SK-N-SH (cell line): ENCODE data around the gene SMG7. TPM values are rescaled to one million over a fixed set of nuclear protein-coding genes. Genes with fewer than 3 reads are reported as not detected.

Experiments
- CTCF ChIA-PET: fragments of 300-600, 350-600 bp; formaldehyde crosslinking; extraction: SDS; loops from one replicate; lab custom pipeline; 2021; lab: Yijun Ruan, JAX
- POLR2A ChIA-PET: fragments of 350-600 bp; sonication (Branson Sonifier 250); formaldehyde crosslinking; extraction: SDS; loops from one replicate; lab custom pipeline; 2020; ENCODE audit warnings: antibody characterized with exemption, inconsistent platforms; lab: Yijun Ruan, JAX
- DNase-seq: peaks from one replicate; pipeline ENCODE4 v3.0.0; 2012
- H2AFZ ChIP-seq: fragments of 200-600 bp; sonication (generic); 2 replicates; pipeline ENCODE4 v1.8.1; 2016; ENCODE audit warnings: antibody characterized with exemption, mild to moderate bottlenecking, low read depth
- H3F3A ChIP-seq: fragments of 200-600 bp; sonication (generic); replicated peaks from 2 replicates; pipeline ENCODE3; 2016; ENCODE audit warnings: antibody characterized with exemption, mild to moderate bottlenecking; ENCODE audit not compliant: insufficient read depth
- H3K27ac ChIP-seq, 2 experiments: fragments of 200-500 bp in 1 of 2; fragments of 200-600 bp in 1 of 2; sonication (Bioruptor generic) in 1 of 2; sonication (generic), shearing (Covaris generic) in 1 of 2; 2 replicates each; pipeline versions ENCODE4 v1.5.1 to v1.6.1; 2014 to 2016; ENCODE audit warnings: low read depth in 2 of 2, inconsistent platforms in 1 of 2, low read length in 1 of 2, mild to moderate bottlenecking in 1 of 2, mixed read lengths in 1 of 2
- H3K27me3 ChIP-seq: fragments of 200-600 bp; sonication (generic), shearing (Covaris generic); 2 replicates; pipeline ENCODE4 v1.6.1; 2016; ENCODE audit warnings: mixed run types; ENCODE audit not compliant: insufficient read depth
- H3K36me3 ChIP-seq, 2 experiments: fragments of 200-500 bp in 1 of 2; fragments of 200-600 bp in 1 of 2; sonication (Bioruptor generic) in 1 of 2; sonication (generic) in 1 of 2; replicated peaks in 1 of 2; 2 replicates each; pipeline versions ENCODE3 to v1.5.1; 2014 to 2016; ENCODE audit warnings: low read length in 1 of 2, mild to moderate bottlenecking in 1 of 2; ENCODE audit not compliant: insufficient read depth in 2 of 2, control insufficient read depth in 1 of 2
- H3K4me1 ChIP-seq, 2 experiments: fragments of 200-500 bp in 1 of 2; fragments of 200-600 bp in 1 of 2; sonication (Bioruptor generic) in 1 of 2; sonication (generic), shearing (Covaris generic) in 1 of 2; 2 replicates each; pipeline versions ENCODE4 v1.5.1 to v1.6.1; 2014 to 2016; ENCODE audit warnings: low read depth in 1 of 2, low read length in 1 of 2, mixed run types in 1 of 2; ENCODE audit not compliant: insufficient read depth in 2 of 2, control insufficient read depth in 1 of 2
- H3K4me2 ChIP-seq: fragments of 200-600 bp; sonication (generic), shearing (Covaris generic); 2 replicates; pipeline ENCODE4 v1.6.1; 2017; ENCODE audit warnings: mixed run types
- H3K4me3 ChIP-seq, 2 experiments: fragments of 200-500 bp in 1 of 2; fragments of 200-600 bp in 1 of 2; sonication (Bioruptor generic) in 1 of 2; sonication (generic), shearing (Covaris generic) in 1 of 2; 2 replicates each; pipeline versions ENCODE4 v1.5.1 to v1.8.1; 2014 to 2016; ENCODE audit warnings: low read depth in 2 of 2, inconsistent platforms in 1 of 2, low read length in 1 of 2, mild to moderate bottlenecking in 1 of 2, mixed read lengths in 1 of 2, moderate library complexity in 1 of 2
- H3K79me2 ChIP-seq: fragments of 200-600 bp; sonication (generic); 2 replicates; pipeline ENCODE4 v1.8.1; 2017; ENCODE audit warnings: mild to moderate bottlenecking; ENCODE audit not compliant: insufficient read depth
- H3K9ac ChIP-seq: fragments of 200-600 bp; sonication (generic); 2 replicates; pipeline ENCODE4 v1.6.1; 2017; ENCODE audit warnings: mixed run types
- H3K9me2 ChIP-seq: fragments of 200-600 bp; sonication (generic); 2 replicates; pipeline ENCODE4 v1.6.1; 2017; ENCODE audit warnings: mixed run types
- H3K9me3 ChIP-seq: fragments of 200-600 bp; sonication (generic); 2 replicates; pipeline ENCODE4 v1.6.1; 2017; ENCODE audit warnings: mixed run types, mild to moderate bottlenecking, moderate library complexity
- H4K20me1 ChIP-seq: fragments of 200-600 bp; sonication (generic); 2 replicates; pipeline ENCODE4 v1.6.1; 2017; ENCODE audit warnings: mild to moderate bottlenecking, mixed run types; ENCODE audit not compliant: insufficient read depth
- EP300 ChIP-seq, 2 experiments: IDR thresholded peaks; 2 replicates each; pipeline versions ENCODE4 v1.4.0 to v1.6.1; 2012; ENCODE audit warnings: borderline replicate concordance in 1 of 2, low read depth in 1 of 2, low read length in 1 of 2
- FOXJ3 ChIP-seq: sonication (generic); formaldehyde crosslinking; IDR thresholded peaks from 2 replicates; pipeline ENCODE4 v1.5.1; 2020; ENCODE audit warnings: mild to moderate bottlenecking, missing genetic modification reagents
- GATA2 ChIP-seq: sonication (generic); formaldehyde crosslinking; IDR thresholded peaks from 2 replicates; pipeline ENCODE4 v1.5.0; 2020; ENCODE audit warnings: mild to moderate bottlenecking, missing genetic modification reagents
- JUND ChIP-seq: IDR thresholded peaks from 2 replicates; pipeline ENCODE4 v1.4.0; 2012
- MXI1 ChIP-seq: IDR thresholded peaks from 2 replicates; pipeline ENCODE4 v1.6.1; 2012; ENCODE audit warnings: mild to moderate bottlenecking, low read depth, low read length, improper control_type of control experiment
- NRF1 ChIP-seq: IDR thresholded peaks from 2 replicates; pipeline ENCODE4 v1.6.1; 2012; ENCODE audit warnings: low read depth, mild to moderate bottlenecking, low read length
- RCOR1 ChIP-seq: fragments of 150-350 bp; IDR thresholded peaks from 2 replicates; pipeline ENCODE4 v1.6.1; 2017; ENCODE audit warnings: antibody characterized with exemption, low read length
- SMC3 ChIP-seq: IDR thresholded peaks from 2 replicates; pipeline ENCODE4 v1.6.1; 2012; ENCODE audit warnings: low read depth, low read length, improper control_type of control experiment
- TEAD4 ChIP-seq: IDR thresholded peaks from 2 replicates; pipeline ENCODE4 v1.4.0; 2012; ENCODE audit warnings: mild to moderate bottlenecking, borderline replicate concordance; ENCODE audit not compliant: insufficient read depth
- YY1 ChIP-seq: IDR thresholded peaks from 2 replicates; pipeline ENCODE4 v1.4.0; 2012; ENCODE audit warnings: low read depth, mild to moderate bottlenecking
- WGBS: methylation state at CpG from one replicate; pipeline ENCODE4 v1.1.6; 2017; ENCODE audit warnings: low lambda C conversion rate; 5-methylcytosine and 5-hydroxymethylcytosine counted together
- polyA plus RNA-seq, 3 experiments: library from polyadenylated mRNA; depleted of rRNA; stranded (reverse); fragments of >200 nt; gene quantifications; 2 replicates each; pipeline ENCODE4 v1.2.3, GENCODE V29; 2012
- TF ChIP-seq, protein P1 (sequence below): IDR thresholded peaks from 2 replicates; pipeline ENCODE4 v1.6.1; 2012; ENCODE audit warnings: mild to moderate bottlenecking, low read depth, low read length, moderate library complexity
- TF ChIP-seq, protein P2 (sequence below): fragments of 150-350 bp; IDR thresholded peaks from 2 replicates; pipeline ENCODE4 v1.6.1; 2016; ENCODE audit warnings: mild to moderate bottlenecking, low read depth, low read length
- TF ChIP-seq, protein P3 (sequence below): IDR thresholded peaks from 2 replicates; pipeline ENCODE4 v1.4.0; 2012; ENCODE audit warnings: low read depth, borderline replicate concordance

Gene SMG7
- polyA plus RNA-seq, 1 of the 3 experiments (the other 2 are of a cell fraction), result 19.8 TPM

DNA sequence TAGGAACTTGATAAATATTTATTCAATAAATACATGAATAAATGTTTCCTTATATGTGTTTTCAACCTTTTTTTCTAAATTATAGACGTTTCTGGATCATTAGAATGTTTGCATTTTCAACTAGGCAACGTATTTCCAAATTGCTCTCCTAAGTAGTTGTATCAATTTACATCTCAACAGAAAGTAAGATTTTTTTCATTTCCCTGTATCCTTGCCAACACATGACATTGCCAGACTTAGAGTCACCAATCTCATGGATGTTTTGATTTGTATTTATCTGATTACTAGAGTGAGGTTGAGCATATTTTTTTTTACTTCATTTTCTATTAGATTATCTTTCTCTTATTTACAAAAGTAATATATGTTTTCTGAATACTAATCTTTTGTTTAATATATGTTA, 22.2 kb upstream of the SMG7 start (continued):
- no peak for TF ChIP-seq MXI1
- TF ChIP-seq, protein P1, sequence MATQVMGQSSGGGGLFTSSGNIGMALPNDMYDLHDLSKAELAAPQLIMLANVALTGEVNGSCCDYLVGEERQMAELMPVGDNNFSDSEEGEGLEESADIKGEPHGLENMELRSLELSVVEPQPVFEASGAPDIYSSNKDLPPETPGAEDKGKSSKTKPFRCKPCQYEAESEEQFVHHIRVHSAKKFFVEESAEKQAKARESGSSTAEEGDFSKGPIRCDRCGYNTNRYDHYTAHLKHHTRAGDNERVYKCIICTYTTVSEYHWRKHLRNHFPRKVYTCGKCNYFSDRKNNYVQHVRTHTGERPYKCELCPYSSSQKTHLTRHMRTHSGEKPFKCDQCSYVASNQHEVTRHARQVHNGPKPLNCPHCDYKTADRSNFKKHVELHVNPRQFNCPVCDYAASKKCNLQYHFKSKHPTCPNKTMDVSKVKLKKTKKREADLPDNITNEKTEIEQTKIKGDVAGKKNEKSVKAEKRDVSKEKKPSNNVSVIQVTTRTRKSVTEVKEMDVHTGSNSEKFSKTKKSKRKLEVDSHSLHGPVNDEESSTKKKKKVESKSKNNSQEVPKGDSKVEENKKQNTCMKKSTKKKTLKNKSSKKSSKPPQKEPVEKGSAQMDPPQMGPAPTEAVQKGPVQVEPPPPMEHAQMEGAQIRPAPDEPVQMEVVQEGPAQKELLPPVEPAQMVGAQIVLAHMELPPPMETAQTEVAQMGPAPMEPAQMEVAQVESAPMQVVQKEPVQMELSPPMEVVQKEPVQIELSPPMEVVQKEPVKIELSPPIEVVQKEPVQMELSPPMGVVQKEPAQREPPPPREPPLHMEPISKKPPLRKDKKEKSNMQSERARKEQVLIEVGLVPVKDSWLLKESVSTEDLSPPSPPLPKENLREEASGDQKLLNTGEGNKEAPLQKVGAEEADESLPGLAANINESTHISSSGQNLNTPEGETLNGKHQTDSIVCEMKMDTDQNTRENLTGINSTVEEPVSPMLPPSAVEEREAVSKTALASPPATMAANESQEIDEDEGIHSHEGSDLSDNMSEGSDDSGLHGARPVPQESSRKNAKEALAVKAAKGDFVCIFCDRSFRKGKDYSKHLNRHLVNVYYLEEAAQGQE, result no peak
- TF ChIP-seq RCOR1, result no peak

DNA sequence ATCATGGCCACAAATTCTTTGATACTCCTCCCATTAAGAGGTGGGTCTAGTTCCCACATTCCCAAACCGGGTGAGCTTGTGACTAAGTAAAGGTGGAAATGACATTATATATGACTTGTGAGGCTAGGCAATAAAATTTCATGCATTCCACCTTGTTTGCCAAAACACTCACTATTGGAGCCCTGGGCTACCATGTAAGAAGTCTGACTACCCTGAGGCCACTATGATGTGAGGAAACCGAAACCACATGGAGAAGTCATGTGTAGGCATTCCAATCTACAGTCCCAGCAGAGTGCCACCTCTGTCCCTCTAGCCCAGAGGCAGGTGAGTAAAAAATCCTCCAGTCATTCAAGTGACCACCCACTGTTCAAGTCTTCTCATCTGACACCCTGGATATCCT, 17.9 kb upstream of the SMG7 start:
- WGBS, result 52% methylated on average over 2 of the region's 2 CpGs
- TF ChIP-seq GATA2 (CRISPR knock-in tag), result no peak
- no peak for TF ChIP-seq JUND
- no peak for TF ChIP-seq RCOR1
- no peak for TF ChIP-seq MXI1
- no peak for TF ChIP-seq EP300 (IDR thresholded peaks at IDR 0.05; ENCODE audit: borderline replicate concordance in 1 of 2, low read depth in 1 of 2, low read length in 1 of 2)
- TF ChIP-seq, protein P2, sequence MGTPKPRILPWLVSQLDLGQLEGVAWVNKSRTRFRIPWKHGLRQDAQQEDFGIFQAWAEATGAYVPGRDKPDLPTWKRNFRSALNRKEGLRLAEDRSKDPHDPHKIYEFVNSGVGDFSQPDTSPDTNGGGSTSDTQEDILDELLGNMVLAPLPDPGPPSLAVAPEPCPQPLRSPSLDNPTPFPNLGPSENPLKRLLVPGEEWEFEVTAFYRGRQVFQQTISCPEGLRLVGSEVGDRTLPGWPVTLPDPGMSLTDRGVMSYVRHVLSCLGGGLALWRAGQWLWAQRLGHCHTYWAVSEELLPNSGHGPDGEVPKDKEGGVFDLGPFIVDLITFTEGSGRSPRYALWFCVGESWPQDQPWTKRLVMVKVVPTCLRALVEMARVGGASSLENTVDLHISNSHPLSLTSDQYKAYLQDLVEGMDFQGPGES, result no peak
- TF ChIP-seq YY1, result no peak
- Histone ChIP-seq H4K20me1 (no peaks in the 10 kb centered on the region), H3K79me2 (no peaks in the 10 kb centered on the region), H3K4me2 (no peak overlapping the region), H3K4me3 (no peak overlapping the region), H3K27me3 (no peaks in the 10 kb centered on the region), H3K27ac (no peak overlapping the region), H3K9me2 (no peaks in the 10 kb centered on the region), H3K4me1 (no peaks in the 10 kb centered on the region; a peak in 1 of 4 replicates), H3K36me3 (no peaks in the 10 kb centered on the region), H3K9ac (no peak overlapping the region), H2AFZ (no peak overlapping the region), H3K9me3 (no peaks in the 10 kb centered on the region), H3F3A (no peaks in the 10 kb centered on the region)
- ChIA-PET POLR2A (no interaction called here), CTCF (no interaction called here)
- DNase-seq, result no peak

DNA sequence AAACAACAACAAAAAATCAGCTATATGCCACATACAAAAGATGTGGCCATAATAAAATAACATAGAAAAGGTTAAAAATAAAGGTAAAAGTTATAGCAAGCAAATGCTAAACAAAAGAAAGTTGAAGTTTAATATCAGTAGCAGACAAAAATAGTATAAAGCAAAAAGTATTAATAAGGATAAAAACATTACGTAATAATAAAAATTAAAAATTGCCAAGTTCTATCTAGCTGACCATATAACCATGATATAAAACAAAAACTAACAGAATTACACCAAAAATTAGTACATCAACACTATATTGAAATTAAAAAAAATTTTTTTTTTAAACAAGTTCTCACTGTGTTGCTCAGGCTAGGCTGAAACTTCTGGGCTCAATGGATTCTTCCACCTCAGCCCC, 15.5 kb upstream of the SMG7 start:
- H4K20me1 ChIP-seq, result no peaks in the 10 kb centered on the region
- WGBS, result 89% methylated on average over 1 of the region's 1 CpG
- H3K9ac ChIP-seq, result no peak overlapping the region
- POLR2A ChIA-PET, result no interaction called here
- no peak overlapping the region for H3K27ac ChIP-seq
- TF ChIP-seq, protein P3, sequence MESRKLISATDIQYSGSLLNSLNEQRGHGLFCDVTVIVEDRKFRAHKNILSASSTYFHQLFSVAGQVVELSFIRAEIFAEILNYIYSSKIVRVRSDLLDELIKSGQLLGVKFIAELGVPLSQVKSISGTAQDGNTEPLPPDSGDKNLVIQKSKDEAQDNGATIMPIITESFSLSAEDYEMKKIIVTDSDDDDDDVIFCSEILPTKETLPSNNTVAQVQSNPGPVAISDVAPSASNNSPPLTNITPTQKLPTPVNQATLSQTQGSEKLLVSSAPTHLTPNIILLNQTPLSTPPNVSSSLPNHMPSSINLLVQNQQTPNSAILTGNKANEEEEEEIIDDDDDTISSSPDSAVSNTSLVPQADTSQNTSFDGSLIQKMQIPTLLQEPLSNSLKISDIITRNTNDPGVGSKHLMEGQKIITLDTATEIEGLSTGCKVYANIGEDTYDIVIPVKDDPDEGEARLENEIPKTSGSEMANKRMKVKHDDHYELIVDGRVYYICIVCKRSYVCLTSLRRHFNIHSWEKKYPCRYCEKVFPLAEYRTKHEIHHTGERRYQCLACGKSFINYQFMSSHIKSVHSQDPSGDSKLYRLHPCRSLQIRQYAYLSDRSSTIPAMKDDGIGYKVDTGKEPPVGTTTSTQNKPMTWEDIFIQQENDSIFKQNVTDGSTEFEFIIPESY, result no peak
- TF ChIP-seq FOXJ3 (CRISPR knock-in tag), result no peak
- no peak for TF ChIP-seq NRF1
- TF ChIP-seq TEAD4, result no peak
- no peak for TF ChIP-seq SMC3
- TF ChIP-seq, all 33 proteins: peak for 0
- Histone ChIP-seq H3K27me3 (no peaks in the 10 kb centered on the region), H3K4me1 (no peaks in the 10 kb centered on the region; a peak in 1 of 4 replicates), H3K36me3 (no peaks in the 10 kb centered on the region), H3K79me2 (no peaks in the 10 kb centered on the region), H3K4me3 (no peak overlapping the region), H2AFZ (no peak overlapping the region), H3F3A (no peaks in the 10 kb centered on the region), H3K4me2 (no peak overlapping the region), H3K9me3 (no peaks in the 10 kb centered on the region), H3K9me2 (no peaks in the 10 kb centered on the region)
- DNase-seq, result no peak
- CTCF ChIA-PET, result interaction anchor here (1.3 kb wide), 1 partner anchor 14 kb away, joined by 3 read pairs; no protein-coding TSS in a partner anchor
